ENCODE data around the gene ATP1B3.

GRCh38 chr3:141878817-141879216, 2.4 kb downstream of the ATP1B3 start:
- TF ChIP-seq CTCF (IDR thresholded peaks at IDR 0.05; ENCODE audit: low read depth, low read length, missing input control) (no peak), JUND (IDR thresholded peaks at IDR 0.05) (no peak), RAD21 (IDR thresholded peaks at IDR 0.05) (no peak), ZBTB33 (IDR thresholded peaks at IDR 0.05) (no peak), RXRA (IDR thresholded peaks at IDR 0.05) (no peak), SP1 (IDR thresholded peaks at IDR 0.05) (no peak)
- TF ChIP-seq, protein P1, sequence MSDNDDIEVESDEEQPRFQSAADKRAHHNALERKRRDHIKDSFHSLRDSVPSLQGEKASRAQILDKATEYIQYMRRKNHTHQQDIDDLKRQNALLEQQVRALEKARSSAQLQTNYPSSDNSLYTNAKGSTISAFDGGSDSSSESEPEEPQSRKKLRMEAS (IDR thresholded peaks at IDR 0.05), result no peak

Measured in liver (tissue), 3 donors.